HG02970 (cell line): Measurements from ENCODE around the gene TTC16.
"Not testable (repeated sequence)": the region's sequence is repeated elsewhere in the genome, so short reads cannot be mapped to it uniquely, and the experiment has no call there.

Experiments used
- ATAC-seq: cut with Tn5 transposase; IDR thresholded peaks from one replicate; pipeline ENCODE4 v1.9.1; 2021; ENCODE audit warnings: mild to moderate bottlenecking, moderate library complexity, moderate number of reproducible peaks; ENCODE audit not compliant: unreplicated experiment, low FRiP score

TTC16 gene

DNA sequence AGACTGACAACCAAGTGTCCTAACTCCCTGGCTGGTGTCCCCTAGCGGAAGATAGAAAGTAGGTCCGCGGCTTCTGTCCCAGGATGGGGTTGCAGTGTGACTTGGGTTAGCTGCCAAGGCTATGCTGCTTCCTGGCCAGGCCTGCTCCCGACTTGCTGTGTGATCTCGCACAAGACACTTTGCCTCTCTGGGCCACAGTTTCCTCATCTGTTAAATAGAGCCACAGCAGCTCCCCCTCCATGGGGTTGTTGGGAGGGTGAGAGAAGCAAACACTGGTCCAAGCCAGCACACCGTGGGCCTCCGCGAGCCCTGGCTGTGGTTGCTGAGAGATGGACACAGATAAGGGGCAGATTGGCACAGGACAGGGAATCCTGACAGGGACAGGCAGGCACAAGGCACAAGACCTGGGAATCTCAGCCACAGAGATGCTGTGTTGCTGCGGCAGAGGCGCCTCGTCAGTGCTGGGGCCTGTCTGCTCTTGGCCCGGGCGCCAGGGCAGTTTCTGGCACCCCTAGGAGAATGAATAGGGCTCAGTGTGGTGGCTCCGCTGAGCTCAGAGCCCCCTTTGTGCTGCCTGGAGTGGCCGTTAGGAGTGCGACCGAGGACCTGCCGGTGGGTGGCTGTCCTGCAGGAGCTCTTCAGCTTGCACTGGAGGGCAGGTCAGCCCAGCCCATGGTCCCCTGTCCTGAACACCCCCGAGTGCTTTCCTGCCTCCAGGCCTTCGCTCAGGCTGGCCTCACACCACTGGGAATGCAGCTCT is 64.4 kb downstream of the TTC16 start:
- no peak for ATAC-seq

DNA sequence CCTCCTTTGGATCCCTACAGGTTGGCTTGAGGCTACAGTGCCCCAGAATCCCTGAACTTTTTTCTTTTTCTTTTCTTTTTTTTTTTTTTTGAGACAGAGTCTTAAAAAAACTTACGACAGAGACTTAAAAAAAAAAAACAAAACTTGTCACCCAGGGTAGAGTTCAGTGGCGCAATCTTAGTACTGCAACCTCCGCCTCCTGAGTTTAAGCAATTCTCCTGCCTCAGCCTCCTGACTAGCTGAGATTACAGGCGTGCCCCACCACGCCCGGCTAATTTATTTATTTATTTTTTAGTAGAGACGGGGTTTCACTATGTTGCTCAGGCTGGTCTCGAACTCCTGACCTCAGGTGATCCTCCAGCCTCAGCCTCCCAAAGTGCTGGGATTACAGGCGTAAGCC is 65.0 kb downstream of the TTC16 start:
- ATAC-seq = not testable (repeated sequence)
